ENCODE data around the gene PHETA2. TPM values are rescaled to one million over a fixed set of nuclear protein-coding genes. Genes with fewer than 3 reads are reported as not detected.

Gene PHETA2, protein sequence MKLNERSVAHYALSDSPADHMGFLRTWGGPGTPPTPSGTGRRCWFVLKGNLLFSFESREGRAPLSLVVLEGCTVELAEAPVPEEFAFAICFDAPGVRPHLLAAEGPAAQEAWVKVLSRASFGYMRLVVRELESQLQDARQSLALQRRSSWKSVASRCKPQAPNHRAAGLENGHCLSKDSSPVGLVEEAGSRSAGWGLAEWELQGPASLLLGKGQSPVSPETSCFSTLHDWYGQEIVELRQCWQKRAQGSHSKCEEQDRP
- polyA plus RNA-seq (ENCODE audit: insufficient read length in 3 of 3), result 10 to 100 TPM in 2 of 3 donors, 1 to 10 TPM in 1; 9.8 to 10.3 (median 10.1) TPM

DNA sequence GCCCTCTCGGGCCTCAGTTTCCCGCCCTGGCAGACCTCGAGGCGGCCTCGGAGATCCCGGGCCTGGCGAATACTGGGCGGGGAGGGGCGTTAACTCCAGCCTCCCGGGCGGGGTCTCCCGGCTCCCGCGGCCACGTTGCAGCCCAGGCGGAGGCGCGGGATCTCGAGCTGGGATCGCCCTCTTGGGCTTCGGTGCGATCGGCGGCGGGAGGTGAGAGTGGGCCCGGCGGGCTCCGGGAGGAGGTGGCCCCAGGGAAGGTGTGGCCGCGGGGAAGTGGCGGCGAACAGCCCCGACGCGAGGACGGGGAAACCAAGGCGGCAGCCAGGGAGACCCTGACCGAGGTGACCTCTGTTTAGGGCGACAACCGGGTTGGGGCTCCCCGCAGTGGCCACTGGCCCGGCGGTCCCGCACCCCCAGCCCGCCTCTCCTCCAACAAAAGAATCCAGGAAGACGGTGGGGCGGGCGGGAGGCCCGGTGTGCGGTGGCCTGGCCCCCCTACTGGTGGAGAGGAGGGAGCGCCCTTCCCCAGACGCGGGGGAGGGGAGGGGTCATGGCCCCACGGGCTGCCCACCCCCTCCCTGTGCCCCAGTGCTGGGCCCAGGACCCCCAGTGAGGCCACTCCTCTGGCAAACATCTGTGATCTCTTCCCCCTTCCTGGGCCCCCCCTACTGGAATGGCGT lies at the start of gene PHETA2:
TSS of gene PHETA2 (plus strand) at position 117 of the 680 bp plus-strand sequence. CDS start 3,046 bp downstream, outside the sequence.
- no peak for DNase-seq (ENCODE audit: low read depth in 3 of 3, low spot score in 2 of 3)

DNA sequence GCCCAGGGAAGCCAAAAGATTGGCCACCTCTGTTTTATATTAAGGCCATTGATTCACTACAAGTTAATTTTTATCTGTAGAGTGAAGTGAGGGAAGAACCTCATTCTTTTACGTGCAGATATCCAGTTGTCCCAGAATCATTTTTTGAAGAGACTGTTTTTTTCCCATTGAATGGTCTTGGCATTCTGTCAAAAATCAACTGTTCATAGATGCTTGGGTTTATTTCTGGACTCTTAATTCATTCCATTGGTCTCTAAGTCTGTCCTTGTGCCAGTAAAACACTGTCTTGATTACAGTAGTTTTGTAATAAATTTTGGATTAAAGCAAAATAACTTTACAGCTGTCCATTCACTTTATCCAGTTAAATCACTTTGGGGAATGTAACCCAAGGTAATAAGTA lies 48.6 kb upstream of the PHETA2 start:
- DNase-seq (ENCODE audit: low read depth in 3 of 3, low spot score in 2 of 3), result no peak

DNA sequence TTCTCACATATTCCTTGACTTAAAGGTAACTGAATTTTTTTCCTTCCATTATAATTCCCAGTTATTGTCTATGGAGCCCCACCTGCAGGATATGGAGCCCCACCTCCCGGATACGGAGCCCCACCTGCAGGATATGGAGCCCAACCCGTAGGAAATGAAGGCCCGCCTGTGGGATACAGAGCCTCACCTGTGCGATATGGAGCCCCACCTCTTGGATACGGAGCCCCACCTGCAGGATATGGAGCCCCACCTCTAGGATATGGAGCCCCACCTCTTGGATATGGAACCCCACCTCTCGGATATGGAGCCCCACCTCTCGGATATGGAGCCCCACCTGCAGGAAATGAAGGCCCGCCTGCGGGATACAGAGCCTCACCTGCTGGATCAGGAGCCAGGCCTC lies 47.3 kb upstream of the PHETA2 start:
- DNase-seq (ENCODE audit: low read depth in 3 of 3, low spot score in 2 of 3), result no peak

DNA sequence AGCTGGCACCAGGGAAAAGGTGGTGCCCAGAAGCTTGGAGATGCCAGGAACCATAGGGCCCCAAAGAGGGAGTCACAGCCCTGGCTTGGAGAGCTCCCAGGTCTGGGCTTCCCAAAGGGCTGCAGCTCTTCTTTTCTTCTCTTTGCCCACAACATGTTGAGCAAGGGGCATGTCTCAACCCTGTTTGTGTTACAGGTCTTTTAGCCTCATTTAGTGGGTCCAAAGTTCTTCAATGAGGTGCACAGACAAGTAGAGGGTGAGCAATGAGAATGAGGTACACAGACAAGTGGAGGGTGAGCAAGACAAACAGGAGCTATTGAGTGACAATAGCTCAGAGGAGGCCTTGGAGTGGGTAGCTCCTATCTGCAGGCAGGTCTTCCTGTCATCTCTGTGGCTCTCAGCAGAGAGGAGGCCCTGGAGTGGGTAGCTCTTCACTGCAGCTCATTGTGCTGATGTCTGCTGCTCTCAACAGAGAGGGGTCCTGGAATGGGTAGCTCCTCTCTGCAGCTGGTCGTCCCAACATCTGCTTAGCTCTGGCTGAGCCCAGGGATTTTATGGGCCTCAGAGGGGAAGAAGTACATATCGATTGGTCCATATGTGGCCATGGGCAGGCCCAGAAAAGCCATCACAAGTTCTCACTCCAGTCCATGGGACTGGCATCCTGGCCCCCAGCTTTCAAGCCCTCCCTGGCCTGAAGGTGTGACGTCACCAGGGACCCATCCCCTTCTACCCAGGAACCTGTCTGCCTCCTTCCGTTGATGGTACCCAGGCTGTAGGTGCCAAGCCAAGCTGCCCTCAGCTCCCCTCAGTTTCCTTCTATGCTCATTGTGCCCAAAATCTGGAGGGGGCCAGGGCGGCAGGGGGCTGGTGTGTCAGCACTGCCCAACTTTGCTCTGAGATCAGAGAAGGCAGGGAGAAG lies 40.5 kb upstream of the PHETA2 start:
- DNase-seq (ENCODE audit: low read depth in 3 of 3, low spot score in 2 of 3), result no peak

DNA sequence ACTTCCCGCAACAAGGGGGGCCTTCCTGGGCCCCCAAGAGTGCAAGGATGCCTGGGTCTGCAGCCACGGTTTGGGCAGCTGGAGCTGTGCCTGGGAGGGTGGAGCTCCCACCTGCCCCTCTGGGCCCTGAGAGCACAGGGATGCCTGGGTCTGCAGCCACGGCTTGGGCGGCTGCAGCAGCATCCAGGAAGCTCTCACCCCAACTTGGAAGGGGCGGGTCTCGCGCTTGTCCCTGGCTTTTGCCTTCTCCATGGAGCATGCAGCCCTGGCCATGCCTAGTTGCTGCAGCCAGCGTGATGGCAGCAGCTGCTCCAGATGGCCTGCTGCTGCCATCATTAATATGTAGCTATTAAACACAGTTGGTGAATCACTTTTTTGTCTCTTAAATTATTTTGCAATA lies 38.8 kb upstream of the PHETA2 start:
- no peak for DNase-seq (ENCODE audit: low read depth in 3 of 3, low spot score in 2 of 3)

DNA sequence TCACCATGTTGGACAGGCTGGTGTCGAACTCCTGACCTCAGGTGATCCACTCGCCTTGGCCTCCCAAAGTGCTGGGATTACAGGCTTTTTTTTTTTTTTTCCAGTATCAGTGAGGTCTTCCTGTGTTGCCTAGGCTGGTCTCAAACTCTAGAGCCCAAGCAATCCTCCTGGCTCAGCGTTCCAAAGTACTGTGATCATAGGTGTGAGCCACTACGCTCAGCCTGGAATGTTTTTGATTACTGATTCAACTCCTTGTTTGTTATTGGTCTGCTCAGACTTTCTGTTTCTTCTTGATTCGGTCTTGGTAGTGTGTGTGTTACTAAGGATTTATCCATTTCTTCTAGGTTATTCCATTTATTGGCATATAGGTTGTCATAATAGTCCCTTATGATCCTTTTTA lies 34.8 kb upstream of the PHETA2 start:
- DNase-seq (ENCODE audit: low read depth in 3 of 3, low spot score in 2 of 3), result no peak

DNA sequence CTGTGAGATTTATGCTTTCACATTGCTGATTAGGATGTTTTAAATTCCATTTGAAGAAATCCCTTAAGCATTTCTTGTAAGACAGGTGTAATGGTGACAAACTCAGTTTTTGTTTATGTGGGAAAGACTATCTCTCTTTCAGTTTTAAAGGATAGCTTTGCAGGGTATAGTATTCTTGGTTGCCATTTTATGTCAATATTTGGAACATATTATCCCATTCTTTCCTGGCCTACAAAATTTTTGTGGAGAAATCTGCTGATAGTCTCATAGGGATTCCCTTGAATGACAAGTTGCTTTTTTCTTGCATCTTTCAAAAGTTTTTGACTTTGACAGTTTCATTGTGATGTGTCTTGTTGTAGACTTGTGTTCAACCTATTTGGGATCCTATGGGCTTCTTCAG lies 32.3 kb upstream of the PHETA2 start:
- DNase-seq (ENCODE audit: low read depth in 3 of 3, low spot score in 2 of 3), result no peak

DNA sequence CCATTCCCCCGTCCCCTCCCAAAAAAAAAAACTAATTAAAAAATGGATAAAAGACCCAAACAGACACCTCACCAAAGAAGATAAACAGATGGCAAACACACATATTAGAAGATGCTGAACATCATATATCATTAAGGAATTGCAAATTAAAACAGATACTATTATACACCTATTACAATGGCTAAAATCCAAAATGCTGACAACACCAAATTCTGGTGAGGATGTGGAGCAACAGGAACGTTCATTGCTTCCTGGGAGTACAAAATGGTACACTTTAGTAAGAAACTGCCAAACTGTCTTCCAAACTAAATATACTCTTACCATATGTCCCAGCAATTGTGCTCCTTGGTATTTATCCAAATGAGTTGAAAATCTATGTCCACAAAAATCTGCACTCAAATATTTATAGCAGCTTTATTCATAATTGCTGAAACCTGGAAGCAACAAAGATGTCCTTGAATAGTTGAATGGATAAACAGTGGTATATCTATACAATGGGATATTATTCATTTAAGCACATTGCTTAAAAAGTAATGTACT lies 23.3 kb upstream of the PHETA2 start:
- DNase-seq (ENCODE audit: low read depth in 3 of 3, low spot score in 2 of 3), result no peak

DNA sequence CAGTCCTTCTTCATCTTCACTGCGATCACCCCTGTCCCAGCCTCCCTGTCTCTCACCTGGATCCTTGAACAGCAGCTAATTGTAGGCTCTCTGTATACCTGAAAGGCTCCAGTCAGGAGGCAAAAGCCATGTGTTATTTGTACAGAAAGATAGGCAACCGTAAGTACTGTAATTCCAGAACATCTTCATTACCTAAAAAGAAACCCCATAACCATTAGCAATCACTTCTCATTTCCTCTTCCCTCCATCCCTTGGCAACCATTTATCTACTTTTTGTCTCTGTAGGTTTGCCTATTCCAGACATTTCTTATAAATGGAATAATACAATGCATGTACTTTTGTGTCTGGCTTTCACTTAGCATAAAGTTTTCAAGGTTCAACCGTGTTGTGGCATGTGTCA lies 21.3 kb upstream of the PHETA2 start:
- no peak for DNase-seq (ENCODE audit: low read depth in 3 of 3, low spot score in 2 of 3)

DNA sequence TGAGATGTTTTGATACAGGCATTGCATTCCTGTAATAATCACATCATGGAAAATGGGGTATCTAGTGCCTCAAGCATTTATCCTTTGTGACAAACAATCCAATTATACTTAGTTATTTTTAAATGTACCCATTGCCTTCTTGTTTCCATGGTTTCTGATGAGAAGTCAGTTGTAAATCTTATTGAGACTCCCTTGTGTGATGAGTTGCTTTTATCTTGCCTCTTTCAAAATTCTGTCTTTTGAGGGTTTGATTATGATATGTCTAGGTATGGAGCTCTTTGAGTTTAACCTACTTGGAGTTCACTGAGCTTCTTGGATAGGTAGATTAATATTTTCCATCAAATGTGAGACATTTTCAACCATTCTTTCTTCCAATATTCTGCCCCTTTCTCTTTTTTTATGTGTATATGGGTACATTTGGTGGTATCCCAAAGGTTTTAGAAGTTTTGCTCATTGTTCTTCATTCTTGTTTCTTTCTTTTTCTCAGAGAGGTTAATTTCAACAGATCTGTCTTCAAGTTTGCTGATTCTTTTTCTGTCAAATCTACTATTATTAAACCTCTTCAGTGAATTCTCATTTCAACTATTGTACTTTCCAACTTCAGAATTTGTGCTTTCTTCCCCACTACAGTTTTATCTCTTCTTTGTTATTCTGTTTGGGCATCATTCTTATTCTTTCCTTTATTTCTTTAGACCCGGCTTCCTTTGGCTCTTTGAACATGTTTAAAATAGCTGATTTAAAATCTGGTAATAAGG lies 17.1 kb upstream of the PHETA2 start:
- no peak for DNase-seq (ENCODE audit: low read depth in 3 of 3, low spot score in 2 of 3)

DNA sequence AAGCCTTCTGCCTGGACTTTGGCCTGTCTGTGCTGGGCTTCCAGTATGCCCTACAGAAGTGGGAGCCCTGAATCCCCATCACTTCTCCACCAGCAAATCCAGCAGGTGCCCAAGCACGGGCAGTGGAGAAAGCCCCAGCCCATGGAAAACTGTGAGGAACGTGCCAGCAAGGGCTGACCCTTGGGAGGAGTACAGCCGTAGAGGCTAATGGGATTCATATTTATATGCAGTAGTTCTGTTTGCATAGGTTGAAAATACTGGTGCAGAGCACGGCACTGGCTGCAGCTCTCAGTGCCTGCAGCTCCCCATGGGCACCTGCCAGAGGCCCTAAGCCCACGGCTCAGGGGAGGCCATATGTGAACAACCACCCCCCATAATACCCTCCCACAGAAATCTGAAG lies 13.6 kb upstream of the PHETA2 start:
- DNase-seq (ENCODE audit: low read depth in 3 of 3, low spot score in 2 of 3), result no peak

DNA sequence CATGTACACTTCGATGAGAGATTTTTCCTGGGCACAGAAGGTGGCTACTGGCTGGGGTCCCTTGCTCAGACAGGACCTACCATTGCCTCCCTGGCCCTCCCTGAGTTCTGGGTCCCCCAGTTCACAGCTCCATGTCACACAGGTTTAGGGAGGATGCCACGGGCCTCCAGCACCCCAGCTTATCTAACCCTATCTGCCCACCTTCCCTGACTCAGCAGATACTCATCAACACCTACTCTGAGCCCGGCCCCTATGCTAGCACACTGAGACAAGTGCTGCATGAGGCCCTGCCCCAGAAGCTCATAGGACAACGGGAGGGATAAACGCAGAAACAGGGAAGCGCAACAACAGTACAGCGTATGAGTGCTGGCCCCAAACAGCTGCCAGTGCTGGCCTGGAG lies 13.0 kb upstream of the PHETA2 start:
- no peak for DNase-seq (ENCODE audit: low read depth in 3 of 3, low spot score in 2 of 3)

DNA sequence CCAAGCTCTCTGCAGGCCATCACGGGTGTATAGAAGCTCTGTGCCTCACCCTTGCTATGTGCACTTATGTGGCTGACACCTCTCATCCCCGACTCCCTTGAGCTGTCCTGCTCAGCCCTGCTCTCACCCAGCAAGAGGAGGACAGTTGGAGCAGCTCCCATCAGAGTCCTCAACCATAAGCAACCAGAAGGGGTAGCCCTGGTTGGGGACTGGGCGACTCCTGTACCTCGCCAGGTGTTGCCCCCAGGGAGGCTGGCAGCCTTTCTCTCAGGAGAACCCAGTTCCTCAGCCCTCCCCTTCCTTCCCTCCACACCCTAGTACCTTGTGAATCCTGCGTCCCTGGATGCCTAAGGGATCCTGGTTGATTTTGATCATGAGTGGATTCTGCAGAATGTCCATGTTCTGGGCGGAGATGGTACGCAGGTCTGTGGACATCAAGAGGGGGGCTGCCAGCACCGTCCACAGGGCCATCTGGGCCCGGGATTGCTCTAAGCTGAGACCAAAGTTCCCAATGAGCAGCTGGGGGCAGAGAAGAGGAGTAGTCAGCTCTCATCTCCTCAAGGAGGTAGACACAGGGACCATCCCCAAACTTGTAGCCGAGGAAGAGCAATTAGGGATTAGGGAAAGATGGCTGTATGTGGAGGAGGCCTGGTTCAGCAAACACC lies 11.4 kb upstream of the PHETA2 start:
- no peak for DNase-seq (ENCODE audit: low read depth in 3 of 3, low spot score in 2 of 3)

DNA sequence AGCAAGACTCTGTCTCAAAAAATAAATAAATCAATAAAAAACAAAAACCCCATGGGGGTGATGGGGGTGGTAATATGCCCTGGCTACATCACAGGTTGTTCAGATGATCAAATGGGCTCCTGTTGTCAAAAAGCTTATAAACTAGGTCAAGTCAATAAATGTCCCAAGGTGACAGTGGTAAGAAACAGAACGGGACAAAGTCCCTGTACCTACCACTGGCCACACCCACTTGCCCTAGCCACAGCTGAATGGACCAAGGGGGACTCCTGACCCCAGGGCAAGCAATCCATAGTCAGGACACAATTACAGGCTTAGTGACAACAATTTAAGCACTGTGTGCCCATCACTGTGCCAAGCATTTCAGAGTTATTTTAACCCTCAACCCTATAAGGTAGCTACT lies 9.4 kb upstream of the PHETA2 start:
- no peak for DNase-seq (ENCODE audit: low read depth in 3 of 3, low spot score in 2 of 3)

DNA sequence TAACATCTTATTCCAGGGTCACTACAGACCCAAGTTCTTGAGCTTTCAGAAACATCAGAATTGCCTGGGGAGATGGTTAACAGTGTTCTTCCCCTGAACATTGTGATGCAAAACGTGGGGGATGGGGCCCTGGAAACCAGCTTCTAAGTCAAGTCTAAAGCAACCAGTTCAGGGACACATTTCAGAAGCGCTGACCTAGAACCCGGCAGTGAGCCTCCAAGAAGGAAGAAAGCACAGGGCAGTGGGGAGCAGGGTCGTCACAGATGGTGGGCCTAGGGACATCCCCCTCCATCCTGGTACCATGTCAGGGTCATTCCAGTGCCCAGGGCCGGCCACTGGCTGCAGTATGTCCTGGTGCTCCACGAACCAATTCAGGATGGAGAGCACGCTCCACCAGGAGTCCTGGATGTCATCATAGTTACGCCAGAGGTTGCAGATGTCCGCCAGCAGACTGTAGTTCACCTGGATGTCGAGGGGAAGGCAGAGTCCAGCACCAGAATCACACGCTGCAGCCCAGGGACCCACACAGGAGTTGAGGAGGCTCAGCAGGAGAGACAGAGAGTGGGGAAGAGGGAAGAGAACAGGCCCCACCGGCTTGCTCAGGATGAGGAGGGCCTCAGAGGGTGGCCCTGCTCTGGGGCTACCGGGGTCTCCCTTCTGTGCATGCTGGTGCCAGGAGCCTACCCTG lies 8.5 kb upstream of the PHETA2 start:
- no peak for DNase-seq (ENCODE audit: low read depth in 3 of 3, low spot score in 2 of 3)

DNA sequence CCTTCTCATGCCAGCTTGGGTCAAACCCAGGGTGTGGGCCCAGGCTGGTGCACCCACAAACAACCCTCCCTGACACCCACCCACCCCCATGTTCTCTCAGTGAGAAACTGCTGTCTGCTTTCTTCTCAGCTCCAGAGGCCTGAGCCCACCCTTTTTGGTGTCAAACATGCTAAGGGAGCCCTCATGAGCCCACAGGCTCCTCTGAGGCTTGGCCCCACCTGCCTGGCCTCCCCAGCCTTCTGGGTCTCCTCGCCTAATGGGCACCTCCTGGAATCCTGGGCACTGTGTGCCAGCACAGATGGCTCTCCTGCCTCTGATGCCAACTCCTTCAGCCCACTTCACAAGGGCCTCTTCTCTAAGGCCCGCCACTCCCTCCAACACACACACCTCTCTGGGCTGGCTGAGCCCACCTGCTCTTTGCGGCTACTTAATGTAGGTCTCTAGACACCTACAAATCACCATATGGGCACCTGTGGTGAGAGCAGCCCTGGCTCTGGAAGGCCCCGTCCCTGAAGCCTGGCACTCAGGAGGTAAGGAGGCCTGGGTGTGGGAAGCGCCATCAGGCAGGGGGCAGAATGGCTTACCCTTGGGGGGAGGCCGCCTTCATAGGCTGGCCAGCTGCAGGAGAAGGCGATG lies 7.8 kb upstream of the PHETA2 start:
- no peak for DNase-seq (ENCODE audit: low read depth in 3 of 3, low spot score in 2 of 3)

DNA sequence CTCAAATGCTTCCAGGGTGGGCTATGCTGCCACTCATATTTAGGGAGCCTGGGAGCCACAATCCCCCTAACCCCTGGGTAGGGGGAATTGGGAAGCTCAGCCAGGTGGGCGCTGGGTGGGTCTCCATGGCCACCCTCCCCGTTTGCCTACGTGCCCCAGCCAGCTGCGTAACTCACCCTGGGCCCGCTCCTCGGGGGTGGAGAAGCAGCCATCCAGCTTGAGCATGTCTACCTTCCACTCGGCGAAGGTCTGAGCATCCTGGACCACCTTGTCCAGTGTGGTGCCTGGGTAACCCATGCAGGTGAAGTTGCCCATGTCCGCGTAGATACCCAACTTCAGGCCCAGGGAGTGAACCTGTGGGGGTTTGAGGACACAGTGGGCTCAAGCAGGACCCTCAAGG lies 7.1 kb upstream of the PHETA2 start:
- DNase-seq (ENCODE audit: low read depth in 3 of 3, low spot score in 2 of 3), result no peak

DNA sequence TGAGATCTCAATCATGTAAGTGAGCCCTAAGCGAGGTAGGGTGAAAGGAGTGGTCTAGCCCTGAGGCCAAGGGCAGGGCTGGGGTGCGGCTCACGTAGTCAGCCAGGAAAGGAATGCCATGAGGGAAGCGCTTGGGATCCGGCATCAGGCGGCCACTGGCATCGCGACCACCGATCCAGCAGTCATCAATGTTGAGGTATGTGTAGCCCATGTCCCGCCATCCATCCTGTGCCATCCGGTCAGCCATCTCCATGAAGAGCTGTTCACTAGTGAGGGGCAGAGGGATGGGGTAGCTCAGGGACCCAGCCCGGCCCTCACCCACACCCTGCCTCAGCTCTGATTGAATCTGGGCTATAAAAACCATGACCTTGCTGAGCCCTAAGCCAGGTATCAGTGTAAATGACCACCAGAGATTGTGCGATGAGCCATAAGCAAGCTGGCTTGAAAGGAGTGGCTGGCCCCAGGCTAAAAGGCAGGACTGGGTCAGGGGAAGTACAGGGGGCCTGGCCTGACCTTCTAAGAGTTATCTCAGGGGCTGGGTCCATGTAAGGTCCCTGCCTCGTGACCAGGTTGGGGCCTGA lies 6.3 kb upstream of the PHETA2 start:
- no peak for DNase-seq (ENCODE audit: low read depth in 3 of 3, low spot score in 2 of 3)

DNA sequence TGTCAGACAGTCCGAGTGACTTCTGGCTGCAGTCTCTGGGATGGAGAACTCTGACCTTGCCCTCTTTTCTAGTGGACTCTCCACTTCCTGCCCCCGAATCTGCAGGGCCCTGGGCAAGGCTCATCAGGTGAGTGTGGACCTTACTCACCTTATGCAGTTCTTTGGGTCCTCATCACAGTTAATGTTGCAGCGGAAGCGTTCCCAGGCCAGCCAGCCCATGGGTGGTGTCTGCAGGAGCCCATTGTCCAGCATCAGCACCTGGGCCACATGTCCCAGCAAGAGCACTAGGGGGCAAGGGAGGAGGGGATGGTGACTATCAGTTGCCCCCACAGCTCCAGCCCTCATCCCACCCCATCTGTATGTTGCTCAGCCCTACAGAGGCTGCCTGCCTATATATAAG lies 5.8 kb upstream of the PHETA2 start:
- no peak for DNase-seq (ENCODE audit: low read depth in 3 of 3, low spot score in 2 of 3)
